MM.1S (cell line): ENCODE results near the gene TMEM35B.

ENCODE experiments used
- CTCF ChIP-seq: fragments of 300-600 bp; sonication (generic); IDR thresholded peaks from 2 replicates; pipeline ENCODE4 v1.5.1; 2016; ENCODE audit warnings: antibody characterized with exemption, low read length, mixed read lengths
- EZH2 ChIP-seq: fragments of 300-600 bp; sonication (generic); optimal IDR thresholded peaks from 2 replicates; pipeline ENCODE3; 2017; ENCODE audit warnings: low read depth, mild to moderate bottlenecking, antibody characterized with exemption, low read length, mixed read lengths
- EZH2phosphoT487 ChIP-seq: fragments of 300-600 bp; sonication (generic); IDR thresholded peaks from 2 replicates; pipeline ENCODE4 v1.6.1; 2018; ENCODE audit warnings: antibody characterized with exemption, low read length

GRCh38 chr1:35030756-35031446 is 45.8 kb upstream of the TMEM35B start:
- no peak for TF ChIP-seq EZH2
- no peak for TF ChIP-seq CTCF
- TF ChIP-seq EZH2phosphoT487 = no peak
